Measurements from ENCODE around the gene SSX5.
"Not testable (repeated sequence)": the region's sequence is repeated elsewhere in the genome, so short reads cannot be mapped to it uniquely, and the experiment has no call there.

The SSX5 gene

DNA sequence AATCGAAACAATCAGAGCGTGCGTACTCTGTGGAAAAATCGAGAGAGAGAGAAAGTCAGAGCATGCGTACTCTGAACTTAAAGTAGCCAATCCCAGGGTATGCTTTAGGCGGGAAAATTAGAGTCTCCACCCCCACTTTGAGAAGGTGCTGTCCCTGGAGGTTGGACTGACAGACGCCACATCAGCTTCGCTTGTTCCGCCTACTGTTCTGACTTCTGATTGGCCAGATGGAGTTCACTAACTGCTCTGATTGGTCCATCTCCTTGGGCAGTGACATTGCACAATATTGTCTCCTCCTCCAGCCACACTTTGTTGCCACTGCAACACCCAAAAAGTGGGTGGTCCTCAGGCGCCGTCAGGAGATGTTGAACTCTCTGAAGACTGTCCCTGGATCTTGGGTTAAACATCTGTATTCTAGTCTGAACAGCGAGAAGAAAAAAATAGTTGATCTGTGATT is at the start of gene SSX5:
SSX5 (minus strand) TSS at position 51 of the 457 bp plus-strand sequence. CDS start 1,437 bp downstream, outside the sequence.
- DNase-seq, result no peak

GRCh38 chrX:48224196-48224595 is 27.6 kb upstream of the SSX5 start:
- not testable (repeated sequence) for DNase-seq

DNA sequence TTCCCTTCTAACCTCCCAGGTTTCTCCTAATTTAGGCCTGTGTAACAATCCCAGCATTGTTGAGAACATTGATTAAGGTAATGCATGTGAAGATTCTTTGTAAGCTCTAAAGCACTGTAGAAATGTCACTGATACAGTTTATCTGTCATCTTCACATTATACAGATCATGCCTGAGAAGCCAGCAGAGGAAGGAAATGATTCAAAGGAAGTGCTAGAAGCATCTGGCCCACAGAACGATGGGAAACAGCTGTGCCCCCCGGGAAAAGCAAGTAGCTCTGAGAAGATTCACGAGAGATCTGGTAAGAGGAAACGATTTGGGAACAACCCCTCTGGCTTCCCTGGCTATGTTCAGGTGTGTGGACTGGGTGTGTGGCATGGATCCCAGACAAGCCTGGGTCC is 17.7 kb upstream of the SSX5 start:
- DNase-seq, result not testable (repeated sequence)

- DNase-seq, result not testable (repeated sequence)
Observed at GRCh38 chrX:48190024-48190423, 6.6 kb downstream of the SSX5 start.

DNA sequence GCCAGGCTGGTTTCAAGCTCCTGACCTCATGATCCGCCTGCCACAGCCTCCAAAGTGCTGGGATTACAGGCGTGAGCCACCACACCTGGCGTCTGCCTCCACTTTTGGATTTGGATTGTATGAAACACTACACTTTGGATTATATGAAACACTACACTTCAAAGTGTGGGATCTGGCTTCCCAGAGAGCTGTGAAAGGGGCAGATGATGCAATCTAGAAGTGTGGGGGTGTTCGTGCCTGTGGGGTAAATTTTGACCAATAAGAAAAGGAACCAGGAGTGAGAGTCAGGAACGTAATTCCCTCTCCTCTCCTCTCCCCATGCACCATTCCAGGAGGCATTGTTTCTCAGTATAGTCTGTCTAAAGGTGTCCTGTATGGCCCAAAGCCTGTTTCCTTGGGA is 14.7 kb downstream of the SSX5 start:
- DNase-seq, result not testable (repeated sequence)

GRCh38 chrX:48180811-48181210 is 15.8 kb downstream of the SSX5 start:
- no peak for DNase-seq

DNA sequence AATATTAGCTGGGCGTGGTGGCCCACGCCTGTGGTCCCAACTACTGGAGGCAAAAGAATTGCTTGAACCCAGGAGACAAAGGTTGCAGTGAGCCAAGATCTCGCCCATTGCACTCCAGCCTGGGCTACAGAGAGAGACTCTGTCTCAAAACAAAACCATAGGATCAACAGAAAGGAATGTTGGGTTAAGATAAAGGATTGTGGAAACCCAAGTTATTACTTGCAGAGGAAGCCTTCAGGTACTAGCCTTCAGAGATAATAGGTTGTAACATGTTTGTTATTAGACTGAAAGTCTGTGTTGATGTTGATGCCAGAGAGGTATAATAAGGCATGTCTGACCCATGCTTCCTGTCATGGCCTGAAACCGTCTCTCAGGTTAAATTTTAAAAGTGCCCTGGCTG is 16.9 kb downstream of the SSX5 start:
- no peak for DNase-seq

GRCh38 chrX:48166322-48166721 is 30.3 kb downstream of the SSX5 start:
- not testable (repeated sequence) for DNase-seq

- DNase-seq, result no peak
Observed at GRCh38 chrX:48165241-48165640, 31.4 kb downstream of the SSX5 start.

GRCh38 chrX:48156014-48156413 is 40.6 kb downstream of the SSX5 start:
- no peak for DNase-seq

DNA sequence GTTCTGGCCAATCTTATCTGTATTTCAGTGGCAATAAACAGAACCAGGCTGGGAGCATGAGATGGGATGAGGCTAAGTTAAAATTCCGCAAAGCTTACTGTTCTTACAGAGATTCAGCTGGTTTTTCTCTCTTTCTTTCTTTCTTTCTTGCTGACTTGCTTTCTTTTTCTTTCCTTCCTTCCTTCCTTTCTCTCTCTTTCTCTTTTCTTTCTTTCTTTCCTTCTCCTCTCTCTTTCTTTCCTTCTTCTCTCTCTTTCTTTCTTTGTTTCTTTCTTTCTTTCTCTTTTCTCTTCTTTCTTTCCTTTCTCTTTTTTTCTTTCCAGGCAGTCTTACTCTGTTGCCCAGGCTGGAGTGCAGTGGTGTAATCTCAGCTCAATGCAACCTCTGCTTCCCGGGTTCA is 41.8 kb downstream of the SSX5 start:
- DNase-seq, result no peak

DNA sequence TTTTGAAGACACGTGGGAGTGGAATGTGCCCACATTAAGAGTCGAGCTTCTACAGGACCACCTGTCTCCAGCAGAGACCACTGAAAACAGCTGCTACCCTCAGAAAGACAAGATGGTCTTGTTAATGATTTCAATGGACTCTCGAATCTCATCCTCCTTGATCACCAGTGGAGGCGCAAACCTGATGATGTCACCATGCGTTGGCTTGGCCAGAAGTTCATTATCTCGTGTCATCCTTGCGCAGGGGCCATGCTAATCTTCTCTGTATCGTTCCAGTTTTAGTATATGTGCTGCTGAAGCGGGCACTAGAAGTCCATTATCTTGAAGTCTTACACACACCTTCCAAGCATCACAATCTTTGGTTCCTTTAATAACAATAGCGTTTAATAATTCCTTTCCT is 42.8 kb downstream of the SSX5 start:
- no peak for DNase-seq

DNA sequence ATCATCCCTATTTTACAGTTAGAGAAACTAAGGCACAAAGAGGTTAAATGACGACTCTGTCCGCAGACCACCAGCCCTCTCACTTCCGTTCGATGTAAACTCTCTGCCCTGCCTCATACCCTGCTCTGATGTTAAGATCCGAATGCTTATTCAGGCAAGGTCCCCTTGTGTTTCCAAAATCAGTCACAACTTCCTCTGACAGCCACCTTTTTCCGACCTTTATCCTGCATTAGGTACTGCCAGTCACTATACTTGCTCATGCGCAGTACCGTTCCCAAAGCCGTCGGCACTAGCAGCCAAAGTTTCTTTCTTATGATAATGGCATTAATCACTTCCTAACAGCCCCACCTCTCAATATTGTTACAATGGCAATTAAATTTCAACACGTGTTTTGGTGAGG is 53.9 kb downstream of the SSX5 start:
- not testable (repeated sequence) for DNase-seq

DNA sequence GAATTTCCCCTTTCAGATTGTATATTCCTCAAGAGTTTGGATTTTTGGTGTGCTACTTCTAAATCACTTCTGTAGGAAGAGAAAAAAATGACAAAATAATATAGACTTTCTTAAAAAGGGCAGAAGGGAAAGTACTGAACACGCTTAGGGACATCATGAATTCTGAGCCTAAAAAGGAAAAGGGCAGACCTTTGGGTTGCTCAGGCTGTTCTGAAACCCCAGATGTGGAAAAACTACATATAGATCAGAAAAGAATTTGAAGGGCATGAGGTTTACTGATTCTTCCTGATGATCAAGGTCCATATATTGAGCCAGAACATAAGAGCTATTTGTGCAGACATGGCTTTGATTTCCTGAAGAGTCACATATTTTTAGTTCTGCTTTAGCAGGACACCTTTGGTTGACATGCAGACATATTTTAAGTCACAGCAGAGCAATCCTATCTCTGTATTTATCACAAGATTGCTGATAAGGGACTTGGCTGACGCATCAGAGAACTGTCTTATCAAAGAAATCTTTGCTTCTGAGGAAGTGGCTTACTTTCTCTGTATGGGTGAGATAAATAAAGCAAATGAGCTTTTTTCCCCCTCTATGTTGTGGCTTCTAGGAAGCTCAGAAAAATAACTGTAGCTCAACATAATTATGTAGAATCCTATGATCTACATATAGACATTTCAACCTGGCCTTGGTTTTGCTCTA is 54.6 kb downstream of the SSX5 start:
- not testable (repeated sequence) for DNase-seq

GRCh38 chrX:48139076-48139475 is 57.5 kb downstream of the SSX5 start:
- not testable (repeated sequence) for DNase-seq

Data from GDM1 (cell line).